IMR-90 (cell line): Measurements from ENCODE around the gene SP8.

ENCODE experiments used
- BHLHE40 ChIP-seq: fragments of 150-350 bp; IDR thresholded peaks from 2 replicates; pipeline ENCODE4 v1.6.1; 2016; ENCODE audit warnings: mild to moderate bottlenecking, low read depth, low read length
- CEBPB ChIP-seq: IDR thresholded peaks from 2 replicates; pipeline ENCODE4 v1.6.1; 2012; ENCODE audit warnings: low read depth, low read length, improper control_type of control experiment
- CHD1 ChIP-seq: IDR thresholded peaks from 2 replicates; pipeline ENCODE4 v1.6.1; 2012; ENCODE audit warnings: low read depth, low read length, improper control_type of control experiment
- MAFK ChIP-seq: IDR thresholded peaks from 2 replicates; pipeline ENCODE4 v1.6.1; 2012; ENCODE audit warnings: low read depth, low read length, improper control_type of control experiment
- MAZ ChIP-seq: IDR thresholded peaks from 2 replicates; pipeline ENCODE4 v1.6.1; 2012; ENCODE audit warnings: low read depth, mild to moderate bottlenecking, low read length, improper control_type of control experiment, moderate library complexity, borderline replicate concordance
- MXI1 ChIP-seq: IDR thresholded peaks from 2 replicates; pipeline ENCODE4 v1.6.1; 2012; ENCODE audit warnings: low read depth, mild to moderate bottlenecking, low read length, moderate library complexity, borderline replicate concordance
- NFE2L2 ChIP-seq: fragments of 150-350 bp; IDR thresholded peaks from 2 replicates; pipeline ENCODE4 v1.6.1; 2016; ENCODE audit warnings: low read depth, mild to moderate bottlenecking, low read length
- POLR2A ChIP-seq: IDR thresholded peaks from 2 replicates; pipeline ENCODE4 v1.6.1; 2012; ENCODE audit warnings: mild to moderate bottlenecking, low read depth, low read length
- RAD21 ChIP-seq: IDR thresholded peaks from 2 replicates; pipeline ENCODE4 v1.6.1; 2012; ENCODE audit warnings: low read length, improper control_type of control experiment
- RFX5 ChIP-seq: IDR thresholded peaks from 2 replicates; pipeline ENCODE4 v1.8.0; 2012; ENCODE audit warnings: low read depth, mild to moderate bottlenecking, low read length, moderate library complexity
- SMC3 ChIP-seq: fragments of 150-350 bp; IDR thresholded peaks from 2 replicates; pipeline ENCODE4 v1.6.1; 2016; ENCODE audit warnings: low read depth, mild to moderate bottlenecking, antibody characterized with exemption, low read length, moderate library complexity
- TF ChIP-seq, protein P1 (sequence below): conservative IDR thresholded peaks from 2 replicates; pipeline ENCODE4 v1.5.1; 2012; ENCODE audit warnings: mild to moderate bottlenecking, low read depth, low read length, improper control_type of control experiment
- TF ChIP-seq, protein P2 (sequence below): fragments of 150-350 bp; IDR thresholded peaks from 2 replicates; pipeline ENCODE4 v1.6.1; 2017; ENCODE audit warnings: mild to moderate bottlenecking, antibody characterized with exemption, low read length, low read depth
- TF ChIP-seq, protein P3 (sequence below): fragments of 150-350 bp; IDR thresholded peaks from 2 replicates; pipeline ENCODE4 v1.6.1; 2016; ENCODE audit warnings: low read depth, mild to moderate bottlenecking, low read length, moderate library complexity, borderline replicate concordance

DNA sequence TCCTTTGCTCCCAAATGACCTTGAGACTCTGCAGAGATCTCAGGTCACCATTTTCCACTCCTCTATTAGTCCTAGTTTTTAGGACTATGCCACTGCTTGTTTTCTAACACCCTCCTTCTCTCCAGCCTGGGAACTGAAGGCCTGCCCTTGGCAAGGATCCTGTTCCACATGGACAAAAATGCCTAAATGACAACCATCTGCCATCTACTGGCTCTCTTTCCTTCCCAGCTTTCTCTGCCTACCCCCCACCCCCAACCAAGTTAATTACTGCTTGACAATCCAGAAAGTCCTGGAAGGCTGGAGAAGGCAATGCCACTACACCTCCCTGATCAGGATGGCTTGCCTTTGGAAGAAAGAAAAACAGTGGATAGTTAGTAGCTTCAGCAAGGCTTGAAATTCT is 44.8 kb upstream of the SP8 start:
- TF ChIP-seq, protein P1, sequence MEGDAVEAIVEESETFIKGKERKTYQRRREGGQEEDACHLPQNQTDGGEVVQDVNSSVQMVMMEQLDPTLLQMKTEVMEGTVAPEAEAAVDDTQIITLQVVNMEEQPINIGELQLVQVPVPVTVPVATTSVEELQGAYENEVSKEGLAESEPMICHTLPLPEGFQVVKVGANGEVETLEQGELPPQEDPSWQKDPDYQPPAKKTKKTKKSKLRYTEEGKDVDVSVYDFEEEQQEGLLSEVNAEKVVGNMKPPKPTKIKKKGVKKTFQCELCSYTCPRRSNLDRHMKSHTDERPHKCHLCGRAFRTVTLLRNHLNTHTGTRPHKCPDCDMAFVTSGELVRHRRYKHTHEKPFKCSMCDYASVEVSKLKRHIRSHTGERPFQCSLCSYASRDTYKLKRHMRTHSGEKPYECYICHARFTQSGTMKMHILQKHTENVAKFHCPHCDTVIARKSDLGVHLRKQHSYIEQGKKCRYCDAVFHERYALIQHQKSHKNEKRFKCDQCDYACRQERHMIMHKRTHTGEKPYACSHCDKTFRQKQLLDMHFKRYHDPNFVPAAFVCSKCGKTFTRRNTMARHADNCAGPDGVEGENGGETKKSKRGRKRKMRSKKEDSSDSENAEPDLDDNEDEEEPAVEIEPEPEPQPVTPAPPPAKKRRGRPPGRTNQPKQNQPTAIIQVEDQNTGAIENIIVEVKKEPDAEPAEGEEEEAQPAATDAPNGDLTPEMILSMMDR: no peak
- TF ChIP-seq SMC3: no peak
- TF ChIP-seq MAZ: no peak
- no peak for TF ChIP-seq CEBPB
- no peak for TF ChIP-seq CHD1
- TF ChIP-seq RAD21: no peak
- TF ChIP-seq NFE2L2: no peak
- no peak for TF ChIP-seq MXI1
- TF ChIP-seq POLR2A: no peak
- TF ChIP-seq, protein P2, sequence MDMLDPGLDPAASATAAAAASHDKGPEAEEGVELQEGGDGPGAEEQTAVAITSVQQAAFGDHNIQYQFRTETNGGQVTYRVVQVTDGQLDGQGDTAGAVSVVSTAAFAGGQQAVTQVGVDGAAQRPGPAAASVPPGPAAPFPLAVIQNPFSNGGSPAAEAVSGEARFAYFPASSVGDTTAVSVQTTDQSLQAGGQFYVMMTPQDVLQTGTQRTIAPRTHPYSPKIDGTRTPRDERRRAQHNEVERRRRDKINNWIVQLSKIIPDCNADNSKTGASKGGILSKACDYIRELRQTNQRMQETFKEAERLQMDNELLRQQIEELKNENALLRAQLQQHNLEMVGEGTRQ: no peak
- TF ChIP-seq, protein P3, sequence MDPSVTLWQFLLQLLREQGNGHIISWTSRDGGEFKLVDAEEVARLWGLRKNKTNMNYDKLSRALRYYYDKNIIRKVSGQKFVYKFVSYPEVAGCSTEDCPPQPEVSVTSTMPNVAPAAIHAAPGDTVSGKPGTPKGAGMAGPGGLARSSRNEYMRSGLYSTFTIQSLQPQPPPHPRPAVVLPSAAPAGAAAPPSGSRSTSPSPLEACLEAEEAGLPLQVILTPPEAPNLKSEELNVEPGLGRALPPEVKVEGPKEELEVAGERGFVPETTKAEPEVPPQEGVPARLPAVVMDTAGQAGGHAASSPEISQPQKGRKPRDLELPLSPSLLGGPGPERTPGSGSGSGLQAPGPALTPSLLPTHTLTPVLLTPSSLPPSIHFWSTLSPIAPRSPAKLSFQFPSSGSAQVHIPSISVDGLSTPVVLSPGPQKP: no peak
- TF ChIP-seq BHLHE40: no peak
- TF ChIP-seq MAFK: no peak
- no peak for TF ChIP-seq RFX5
